HepG2 (cell line): Measurements from ENCODE around the gene NOB1. TPM values are rescaled to one million over a fixed set of nuclear protein-coding genes. Genes with fewer than 3 reads are reported as not detected.

Source experiments
- CBX5 ChIP-seq: sonication (generic); formaldehyde crosslinking; IDR thresholded peaks from 2 replicates; pipeline ENCODE4 v1.4.0; 2020; ENCODE audit warnings: missing genetic modification reagents, borderline replicate concordance
- ETV6 ChIP-seq: sonication (generic); formaldehyde crosslinking; conservative IDR thresholded peaks from 2 replicates; pipeline ENCODE4 v1.4.0; 2020; ENCODE audit warnings: missing genetic modification reagents
- FOXP1 ChIP-seq, 2 experiments: fragments of 450-650 bp in 1 of 2; IDR thresholded peaks; 2 replicates each; pipeline ENCODE4 v1.6.1; 2017 to 2018; ENCODE audit warnings: antibody characterized with exemption in 1 of 2
- FOXP4 ChIP-seq: sonication (generic); formaldehyde crosslinking; IDR thresholded peaks from 2 replicates; pipeline ENCODE4 v1.4.0; 2020; ENCODE audit warnings: missing genetic modification reagents
- HNRNPUL1 ChIP-seq: fragments of 200-400 bp; formaldehyde crosslinking; IDR thresholded peaks from 2 replicates; pipeline ENCODE4 v1.6.1; 2017; ENCODE audit warnings: low read depth, mild to moderate bottlenecking, low read length, moderate library complexity
- KDM5A ChIP-seq: fragments of 200-600 bp; sonication (generic); IDR thresholded peaks from 2 replicates; pipeline ENCODE4 v1.7.0; 2018; ENCODE audit warnings: antibody characterized with exemption, mild to moderate bottlenecking, low read length, borderline replicate concordance
- LCORL ChIP-seq, 2 experiments: fragments of 450-650 bp in 1 of 2; sonication (generic) in 1 of 2; formaldehyde crosslinking in 1 of 2; IDR thresholded peaks; 2 replicates each; pipeline versions ENCODE4 v1.5.0 to v1.6.1; 2017 to 2020; ENCODE audit warnings: antibody characterized with exemption in 1 of 2, missing genetic modification reagents in 1 of 2
- MBNL3 ChIP-seq: fragments of 250-450 bp; sonication (Bioruptor Pico); conservative IDR thresholded peaks from 2 replicates; pipeline ENCODE4 v1.8.0; 2022; ENCODE audit warnings: mild to moderate bottlenecking, inconsistent platforms
- MXD4 ChIP-seq: IDR thresholded peaks from 2 replicates; pipeline ENCODE4 v1.6.1; 2016; ENCODE audit warnings: mild to moderate bottlenecking, missing biosample characterization, missing genetic modification reagents
- NFKB2 ChIP-seq: sonication (generic); formaldehyde crosslinking; IDR thresholded peaks from 2 replicates; pipeline ENCODE4 v1.4.0; 2020; ENCODE audit warnings: missing genetic modification reagents, borderline replicate concordance
- SP140L ChIP-seq: sonication (generic); formaldehyde crosslinking; IDR thresholded peaks from 2 replicates; pipeline ENCODE4 v1.4.0; 2020; ENCODE audit warnings: missing genetic modification reagents, borderline replicate concordance
- SP2 ChIP-seq: sonication (generic); formaldehyde crosslinking; IDR thresholded peaks from 2 replicates; pipeline ENCODE4 v1.5.1; 2020; ENCODE audit warnings: mild to moderate bottlenecking, missing genetic modification reagents
- THAP9 ChIP-seq: sonication (generic); formaldehyde crosslinking; IDR thresholded peaks from 2 replicates; pipeline ENCODE4; 2020; ENCODE audit warnings: missing genetic modification reagents, mild to moderate bottlenecking, borderline replicate concordance
- TMF1 ChIP-seq: sonication (generic); formaldehyde crosslinking; IDR thresholded peaks from 2 replicates; pipeline ENCODE4 v1.8.1; 2022; ENCODE audit warnings: low read depth, missing genetic modification reagents
- ZBTB38 ChIP-seq: sonication (generic); formaldehyde crosslinking; IDR thresholded peaks from 2 replicates; pipeline ENCODE4 v1.5.1; 2020; ENCODE audit warnings: mild to moderate bottlenecking, missing genetic modification reagents
- ZC3H13 ChIP-seq: sonication (generic); formaldehyde crosslinking; IDR thresholded peaks from 2 replicates; pipeline ENCODE4 v1.8.1; 2023; ENCODE audit warnings: mild to moderate bottlenecking, missing genetic modification reagents, moderate library complexity
- ZC3H4 ChIP-seq: sonication (generic); formaldehyde crosslinking; IDR thresholded peaks from 2 replicates; pipeline ENCODE4 v1.4.0; 2020; ENCODE audit warnings: missing genetic modification reagents, borderline replicate concordance
- ZNF101 ChIP-seq: sonication (generic); formaldehyde crosslinking; IDR thresholded peaks from 2 replicates; pipeline ENCODE4 v1.4.0; 2020; ENCODE audit warnings: mild to moderate bottlenecking, low read depth, missing genetic modification reagents, borderline replicate concordance
- ZNF207 ChIP-seq: fragments of 450-650 bp; IDR thresholded peaks from 2 replicates; pipeline ENCODE4 v1.6.1; 2016; ENCODE audit warnings: antibody characterized with exemption, borderline replicate concordance
- ZNF282 ChIP-seq: fragments of 450-650 bp; IDR thresholded peaks from 2 replicates; pipeline ENCODE4 v1.6.1; 2018; ENCODE audit not compliant: partially characterized antibody
- ZNF296 ChIP-seq: sonication (generic); formaldehyde crosslinking; conservative IDR thresholded peaks from 2 replicates; pipeline ENCODE4 v1.5.0; 2020; ENCODE audit warnings: mild to moderate bottlenecking, missing genetic modification reagents
- ZNF354B ChIP-seq: sonication (generic); formaldehyde crosslinking; IDR thresholded peaks from 2 replicates; pipeline ENCODE4 v1.8.0; 2022; ENCODE audit warnings: mild to moderate bottlenecking, missing genetic modification reagents
- ZNF530 ChIP-seq: sonication (generic); formaldehyde crosslinking; IDR thresholded peaks from 2 replicates; pipeline ENCODE4 v1.5.0; 2020; ENCODE audit warnings: low read depth, mild to moderate bottlenecking, missing genetic modification reagents
- ZNF563 ChIP-seq: sonication (generic); formaldehyde crosslinking; IDR thresholded peaks from 2 replicates; pipeline ENCODE4 v1.8.0; 2022; ENCODE audit warnings: mild to moderate bottlenecking, moderate library complexity, missing genetic modification reagents
- ZNF614 ChIP-seq: IDR thresholded peaks from 2 replicates; pipeline ENCODE4 v1.6.1; 2018; ENCODE audit warnings: missing biosample characterization, missing genetic modification reagents, inconsistent platforms, borderline replicate concordance
- ZNF672 ChIP-seq: sonication (generic); formaldehyde crosslinking; IDR thresholded peaks from 2 replicates; pipeline ENCODE4 v1.8.1; 2022; ENCODE audit warnings: missing genetic modification reagents
- polyA plus RNA-seq, 8 experiments: library from polyadenylated mRNA; depleted of rRNA in 3 of 8; stranded (reverse) in 7 of 8; unstranded in 1 of 8; fragments of >200 nt; fragmentation: Illumina TruSeq in 4 of 8; extraction: Trizol in 4 of 8; gene quantifications; 2 replicates each; pipeline versions ENCODE4 v1.2.1 to v1.2.3, GENCODE V29; 2011 to 2016; ENCODE audit warnings: low read depth in 4 of 8, missing spikeins in 1 of 8, mixed read lengths in 1 of 8; ENCODE audit not compliant: insufficient read depth in 1 of 8
- total RNA-seq, 5 experiments: library from RNA; depleted of rRNA; stranded (reverse); fragments of >200 nt; fragmentation: Illumina TruSeq; extraction: Trizol; gene quantifications; 2 replicates each; pipeline ENCODE4 v1.2.3, GENCODE V29; 2016; ENCODE audit warnings: low read depth in 1 of 5

The NOB1 gene
- total and polyA plus RNA-seq, 2 of the 13 experiments (the other 11 are each of a cell fraction or from before 2014, with no cell fraction given): 47.1 to 162 TPM

GRCh38 chr16:69726313-69727060, 28.2 kb downstream of the NOB1 start, which contains the start of gene NQO1 (continued):
- TF ChIP-seq KDM5A (no peak), MBNL3 (CRISPR knock-in tag) (no peak), ZNF614 (peak; percentile 62; the same call in 1 of the 2 replicates), NFKB2 (CRISPR knock-in tag) (peak; percentile 77; the same call in 1 of the 2 replicates), FOXP4 (CRISPR knock-in tag) (peak; percentile 53), ZNF207 (no peak), THAP9 (CRISPR knock-in tag) (no peak; the same call in 1 of the 2 replicates), ZNF530 (CRISPR knock-in tag) (no peak), FOXP1 (IDR thresholded peaks at IDR 0.05) (no peak), FOXP1 (CRISPR knock-in tag; IDR thresholded peaks at IDR 0.05) (no peak), MXD4 (CRISPR knock-in tag) (peak; percentile 80), ZNF282 (no peak), LCORL (IDR thresholded peaks at IDR 0.05) (no peak), LCORL (CRISPR knock-in tag; IDR thresholded peaks at IDR 0.05) (peak; percentile 72), TMF1 (CRISPR knock-in tag) (peak; percentile 75; the same call in 1 of the 2 replicates), ZNF354B (CRISPR knock-in tag) (no peak), ZC3H4 (CRISPR knock-in tag) (no peak; the same call in 1 of the 2 replicates), ZNF563 (peak; percentile 83), ZNF296 (CRISPR knock-in tag) (0 out of 2 replicates have a peak, but pooled peaks have one; percentile 85), SP140L (CRISPR knock-in tag) (no peak), ETV6 (CRISPR knock-in tag) (no peak; the same call in 1 of the 2 replicates), ZBTB38 (CRISPR knock-in tag) (peak; percentile 76), SP2 (CRISPR knock-in tag) (peak; percentile 41; the same call in 1 of the 2 replicates), CBX5 (CRISPR knock-in tag) (no peak), HNRNPUL1 (no peak), ZNF101 (CRISPR knock-in tag) (no peak), ZC3H13 (CRISPR knock-in tag) (peak; percentile 65), ZNF672 (no peak)
